DND-41 (cell line): Measurements from ENCODE around the gene IFT74.

Source experiments
- EZH2 ChIP-seq: IDR thresholded peaks from 3 replicates; pipeline ENCODE4 v1.6.1; 2012; ENCODE audit warnings: borderline replicate concordance, low read depth, mild to moderate bottlenecking, moderate library complexity, low read length, inconsistent platforms; ENCODE audit not compliant: severe bottlenecking
- TF ChIP-seq, protein P1 (sequence below): IDR thresholded peaks from 2 replicates; pipeline ENCODE4 v1.5.1; 2012; ENCODE audit warnings: borderline replicate concordance, low read length, moderate library complexity, mild to moderate bottlenecking; ENCODE audit not compliant: poor library complexity, severe bottlenecking; ENCODE audit errors: extremely low read depth

DNA sequence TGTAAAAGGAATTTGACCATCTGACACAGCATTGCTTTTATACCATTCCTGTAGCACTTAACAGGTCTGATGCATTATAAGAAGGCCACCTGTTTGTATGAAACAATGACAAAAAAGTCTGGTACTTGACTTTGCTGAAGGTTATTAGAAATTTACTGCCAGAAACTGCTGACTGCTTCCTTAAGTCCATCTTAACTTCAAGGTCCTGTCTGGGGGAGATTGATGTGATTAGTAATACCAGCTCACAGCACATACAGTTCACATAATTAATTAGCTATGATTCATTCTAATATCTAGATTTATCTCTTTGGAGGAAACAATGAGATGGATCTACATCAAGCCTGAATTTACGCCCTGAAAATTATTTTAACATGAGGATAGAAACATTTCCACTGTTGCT is 103.2 kb downstream of the IFT74 start:
- TF ChIP-seq, protein P1, sequence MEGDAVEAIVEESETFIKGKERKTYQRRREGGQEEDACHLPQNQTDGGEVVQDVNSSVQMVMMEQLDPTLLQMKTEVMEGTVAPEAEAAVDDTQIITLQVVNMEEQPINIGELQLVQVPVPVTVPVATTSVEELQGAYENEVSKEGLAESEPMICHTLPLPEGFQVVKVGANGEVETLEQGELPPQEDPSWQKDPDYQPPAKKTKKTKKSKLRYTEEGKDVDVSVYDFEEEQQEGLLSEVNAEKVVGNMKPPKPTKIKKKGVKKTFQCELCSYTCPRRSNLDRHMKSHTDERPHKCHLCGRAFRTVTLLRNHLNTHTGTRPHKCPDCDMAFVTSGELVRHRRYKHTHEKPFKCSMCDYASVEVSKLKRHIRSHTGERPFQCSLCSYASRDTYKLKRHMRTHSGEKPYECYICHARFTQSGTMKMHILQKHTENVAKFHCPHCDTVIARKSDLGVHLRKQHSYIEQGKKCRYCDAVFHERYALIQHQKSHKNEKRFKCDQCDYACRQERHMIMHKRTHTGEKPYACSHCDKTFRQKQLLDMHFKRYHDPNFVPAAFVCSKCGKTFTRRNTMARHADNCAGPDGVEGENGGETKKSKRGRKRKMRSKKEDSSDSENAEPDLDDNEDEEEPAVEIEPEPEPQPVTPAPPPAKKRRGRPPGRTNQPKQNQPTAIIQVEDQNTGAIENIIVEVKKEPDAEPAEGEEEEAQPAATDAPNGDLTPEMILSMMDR = no peak
- no peak for TF ChIP-seq EZH2
